ENCODE results near the gene A2M.

The A2M gene

GRCh38 chr12:9039397-9039977 lies 76.2 kb downstream of the A2M start:
- DNase-seq (ENCODE audit: low read depth, low spot score), result no peak

GRCh38 chr12:9037431-9037830 lies 78.3 kb downstream of the A2M start:
- DNase-seq (ENCODE audit: low read depth, low spot score), result no peak

GRCh38 chr12:9036227-9036626 lies 79.5 kb downstream of the A2M start:
- no peak for DNase-seq (ENCODE audit: low read depth, low spot score)

GRCh38 chr12:9034095-9034494 lies 81.6 kb downstream of the A2M start:
- no peak for DNase-seq (ENCODE audit: low read depth, low spot score)

GRCh38 chr12:9033265-9033887 lies 82.3 kb downstream of the A2M start:
- no peak for DNase-seq (ENCODE audit: low read depth, low spot score)

- DNase-seq (ENCODE audit: low read depth, low spot score), result no peak
These were observed 83.3 kb downstream of the A2M start for GRCh38 chr12:9032202-9032964.

GRCh38 chr12:9030776-9031175 lies 84.9 kb downstream of the A2M start:
- no peak for DNase-seq (ENCODE audit: low read depth, low spot score)

GRCh38 chr12:9027161-9028059 lies 88.3 kb downstream of the A2M start:
- no peak for DNase-seq (ENCODE audit: low read depth, low spot score)

- no peak for DNase-seq (ENCODE audit: low read depth, low spot score)
These were observed 91.2 kb downstream of the A2M start for GRCh38 chr12:9024512-9024911.

- DNase-seq (ENCODE audit: low read depth, low spot score), result no peak
These were observed 93.1 kb downstream of the A2M start for GRCh38 chr12:9022592-9022991.

Data from activated CD4-positive, CD25-positive, alpha-beta regulatory T cell treated with anti-CD3 and anti-CD28 coated beads, Interleukin-2, amount 50 U/mL, for 16 hours (primary cell).